Measurements from ENCODE around the gene GLRA2.

The GLRA2 gene

DNA sequence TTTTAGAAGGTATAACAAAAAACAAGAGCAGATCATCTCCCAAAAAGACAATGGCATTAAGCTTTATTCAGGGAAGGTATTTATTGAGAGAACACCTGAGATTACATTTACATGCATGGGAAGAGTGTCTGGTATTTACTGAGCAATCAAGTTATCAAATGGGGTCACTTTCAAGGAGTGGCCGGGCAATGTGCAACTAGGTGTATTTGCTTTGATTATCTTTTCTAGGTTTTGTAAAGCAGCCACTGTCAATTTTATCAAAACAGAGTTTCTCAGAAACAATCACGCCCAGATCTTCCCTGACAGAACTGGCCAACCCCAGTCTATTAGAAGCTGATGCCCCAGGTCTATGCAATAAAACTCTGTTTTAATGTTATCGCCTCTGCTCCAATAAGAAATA lies 169.5 kb downstream of the GLRA2 start:
- TF ChIP-seq, protein P1, sequence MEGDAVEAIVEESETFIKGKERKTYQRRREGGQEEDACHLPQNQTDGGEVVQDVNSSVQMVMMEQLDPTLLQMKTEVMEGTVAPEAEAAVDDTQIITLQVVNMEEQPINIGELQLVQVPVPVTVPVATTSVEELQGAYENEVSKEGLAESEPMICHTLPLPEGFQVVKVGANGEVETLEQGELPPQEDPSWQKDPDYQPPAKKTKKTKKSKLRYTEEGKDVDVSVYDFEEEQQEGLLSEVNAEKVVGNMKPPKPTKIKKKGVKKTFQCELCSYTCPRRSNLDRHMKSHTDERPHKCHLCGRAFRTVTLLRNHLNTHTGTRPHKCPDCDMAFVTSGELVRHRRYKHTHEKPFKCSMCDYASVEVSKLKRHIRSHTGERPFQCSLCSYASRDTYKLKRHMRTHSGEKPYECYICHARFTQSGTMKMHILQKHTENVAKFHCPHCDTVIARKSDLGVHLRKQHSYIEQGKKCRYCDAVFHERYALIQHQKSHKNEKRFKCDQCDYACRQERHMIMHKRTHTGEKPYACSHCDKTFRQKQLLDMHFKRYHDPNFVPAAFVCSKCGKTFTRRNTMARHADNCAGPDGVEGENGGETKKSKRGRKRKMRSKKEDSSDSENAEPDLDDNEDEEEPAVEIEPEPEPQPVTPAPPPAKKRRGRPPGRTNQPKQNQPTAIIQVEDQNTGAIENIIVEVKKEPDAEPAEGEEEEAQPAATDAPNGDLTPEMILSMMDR (conservative IDR thresholded peaks at IDR 0.05; ENCODE audit: low read depth, low read length) = no peak
- no peak overlapping the region for H2AFZ ChIP-seq (ENCODE audit: low read depth)
- no peaks in the 10 kb centered on the region for H3K4me1 ChIP-seq (ENCODE audit: low read depth, poor library complexity, severe bottlenecking)
- H4K20me1 ChIP-seq (ENCODE audit: insufficient read depth) = no peaks in the 10 kb centered on the region
- H3K27ac ChIP-seq = no peak overlapping the region
- no peak overlapping the region for H3K4me3 ChIP-seq (IDR thresholded peaks at IDR 0.05; ENCODE audit: insufficient read depth, low read depth, low read length)
- no peak overlapping the region for H3K4me2 ChIP-seq
- H3K79me2 ChIP-seq (ENCODE audit: insufficient read depth, low read depth) = no peaks in the 10 kb centered on the region
- H3K27me3 ChIP-seq (ENCODE audit: insufficient read depth, low read depth) = no peaks in the 10 kb centered on the region
- no peaks in the 10 kb centered on the region for H3K36me3 ChIP-seq (ENCODE audit: insufficient read depth)
- H3K9ac ChIP-seq = no peak overlapping the region

DNA sequence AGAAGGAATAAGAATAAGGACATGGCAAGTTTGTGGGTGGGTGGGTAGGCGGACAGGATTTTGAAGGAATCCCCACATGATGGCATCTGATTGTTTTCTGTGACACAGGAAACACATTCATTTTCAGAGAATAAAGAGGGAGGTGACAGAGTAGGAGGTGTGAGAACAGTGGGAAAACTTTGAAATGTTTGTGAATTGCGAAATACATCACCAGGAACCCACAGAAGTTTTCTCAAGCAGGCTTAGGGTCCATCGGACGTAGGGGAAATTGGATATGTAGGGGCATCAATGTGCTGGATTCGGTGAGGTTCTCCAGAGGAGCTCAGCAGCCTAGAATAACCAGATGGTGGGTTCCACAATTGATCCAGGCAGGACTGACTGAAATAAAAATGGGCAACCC lies 171.6 kb downstream of the GLRA2 start:
- TF ChIP-seq, protein P1 (conservative IDR thresholded peaks at IDR 0.05; ENCODE audit: low read depth, low read length) = no peak
- H3K4me1 ChIP-seq (ENCODE audit: low read depth, poor library complexity, severe bottlenecking) = no peaks in the 10 kb centered on the region
- H3K4me2 ChIP-seq = no peak overlapping the region
- no peaks in the 10 kb centered on the region for H4K20me1 ChIP-seq (ENCODE audit: insufficient read depth)
- H3K4me3 ChIP-seq (IDR thresholded peaks at IDR 0.05; ENCODE audit: insufficient read depth, low read depth, low read length) = no peak overlapping the region
- H3K9ac ChIP-seq = no peak overlapping the region
- no peak overlapping the region for H2AFZ ChIP-seq (ENCODE audit: low read depth)
- H3K79me2 ChIP-seq (ENCODE audit: insufficient read depth, low read depth) = no peaks in the 10 kb centered on the region
- no peak overlapping the region for H3K27ac ChIP-seq
- no peaks in the 10 kb centered on the region for H3K36me3 ChIP-seq (ENCODE audit: insufficient read depth)
- no peaks in the 10 kb centered on the region for H3K27me3 ChIP-seq (ENCODE audit: insufficient read depth, low read depth)

DNA sequence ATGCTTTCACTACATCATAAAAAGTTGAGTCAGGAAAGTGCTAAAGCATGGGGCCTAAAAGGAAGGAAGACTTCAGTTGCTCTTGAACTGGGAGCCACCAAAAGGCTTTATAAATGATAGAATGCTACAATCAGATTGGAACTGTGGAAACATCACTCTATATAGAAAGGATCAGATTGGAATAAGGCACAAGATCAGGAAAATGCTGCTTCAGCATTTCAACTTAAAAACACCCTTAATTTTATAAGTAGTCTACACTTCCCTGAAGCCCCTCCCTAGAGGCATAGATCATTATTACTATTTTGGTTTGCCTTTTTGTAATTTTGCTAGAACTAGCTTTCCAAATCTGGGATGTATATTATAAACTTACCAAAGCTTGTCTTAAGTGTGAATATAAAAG lies 172.8 kb downstream of the GLRA2 start:
- no peak overlapping the region for H3K9ac ChIP-seq
- no peaks in the 10 kb centered on the region for H3K36me3 ChIP-seq (ENCODE audit: insufficient read depth)
- no peak overlapping the region for H3K4me2 ChIP-seq
- H3K79me2 ChIP-seq (ENCODE audit: insufficient read depth, low read depth) = no peaks in the 10 kb centered on the region
- no peaks in the 10 kb centered on the region for H3K27me3 ChIP-seq (ENCODE audit: insufficient read depth, low read depth)
- no peak overlapping the region for H2AFZ ChIP-seq (ENCODE audit: low read depth)
- TF ChIP-seq, protein P1 (conservative IDR thresholded peaks at IDR 0.05; ENCODE audit: low read depth, low read length) = no peak
- no peak overlapping the region for H3K4me3 ChIP-seq (IDR thresholded peaks at IDR 0.05; ENCODE audit: insufficient read depth, low read depth, low read length)
- H3K4me1 ChIP-seq (ENCODE audit: low read depth, poor library complexity, severe bottlenecking) = no peaks in the 10 kb centered on the region
- no peak overlapping the region for H3K27ac ChIP-seq
- H4K20me1 ChIP-seq (ENCODE audit: insufficient read depth) = no peaks in the 10 kb centered on the region

DNA sequence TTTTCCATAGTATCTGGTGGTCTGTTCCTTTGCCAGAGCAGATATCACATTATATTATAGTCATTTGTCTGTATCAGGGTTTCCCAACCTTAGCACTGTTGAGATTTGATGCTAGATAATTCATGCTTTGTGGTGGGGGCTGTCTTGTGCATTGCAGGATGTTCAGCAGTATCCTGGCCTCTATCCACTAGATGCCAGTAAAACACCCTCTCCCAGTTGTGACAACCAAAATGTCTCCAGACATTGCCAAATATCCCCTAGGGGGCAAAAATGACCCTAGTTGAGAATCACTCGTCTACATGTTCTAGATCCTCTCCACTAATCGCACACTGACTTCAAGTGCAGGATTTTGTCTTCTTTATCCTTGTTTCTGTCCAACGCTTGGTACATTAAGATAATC lies 182.8 kb downstream of the GLRA2 start:
- Histone ChIP-seq H3K9ac (no peak overlapping the region), H3K27me3 (ENCODE audit: insufficient read depth, low read depth) (no peaks in the 10 kb centered on the region), H3K36me3 (ENCODE audit: insufficient read depth) (no peaks in the 10 kb centered on the region), H4K20me1 (ENCODE audit: insufficient read depth) (no peaks in the 10 kb centered on the region), H3K4me2 (no peak overlapping the region), H3K79me2 (ENCODE audit: insufficient read depth, low read depth) (no peaks in the 10 kb centered on the region), H3K4me3 (IDR thresholded peaks at IDR 0.05; ENCODE audit: insufficient read depth, low read depth, low read length) (no peak overlapping the region), H3K27ac (no peak overlapping the region), H3K4me1 (ENCODE audit: low read depth, poor library complexity, severe bottlenecking) (no peaks in the 10 kb centered on the region), H2AFZ (ENCODE audit: low read depth) (no peak overlapping the region)
- TF ChIP-seq, protein P1 (conservative IDR thresholded peaks at IDR 0.05; ENCODE audit: low read depth, low read length) = no peak

DNA sequence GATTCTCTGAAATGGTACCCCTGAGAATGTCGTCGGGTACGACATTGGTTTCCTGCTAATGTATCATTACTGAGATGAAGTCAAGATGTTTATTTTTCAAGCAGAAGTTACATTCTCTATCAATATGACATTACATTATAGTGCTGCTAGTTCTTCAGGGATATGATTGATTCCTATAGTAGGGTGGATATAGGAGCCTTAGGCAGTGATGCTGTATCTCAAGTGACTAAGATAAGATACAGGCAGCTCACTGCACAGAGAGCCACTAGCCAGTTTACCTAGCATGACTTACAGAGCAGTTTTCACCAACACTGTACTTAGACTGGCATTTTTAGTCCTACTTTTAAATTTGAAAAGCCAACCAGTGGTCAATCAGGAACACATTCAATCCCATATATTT lies 188.6 kb downstream of the GLRA2 start:
- Histone ChIP-seq H3K4me3 (IDR thresholded peaks at IDR 0.05; ENCODE audit: insufficient read depth, low read depth, low read length) (no peak overlapping the region), H3K4me1 (ENCODE audit: low read depth, poor library complexity, severe bottlenecking) (no peaks in the 10 kb centered on the region), H3K36me3 (ENCODE audit: insufficient read depth) (no peaks in the 10 kb centered on the region), H3K4me2 (no peak overlapping the region), H3K79me2 (ENCODE audit: insufficient read depth, low read depth) (no peaks in the 10 kb centered on the region), H2AFZ (ENCODE audit: low read depth) (no peak overlapping the region), H4K20me1 (ENCODE audit: insufficient read depth) (no peaks in the 10 kb centered on the region), H3K27me3 (ENCODE audit: insufficient read depth, low read depth) (no peaks in the 10 kb centered on the region), H3K9ac (no peak overlapping the region), H3K27ac (no peak overlapping the region)
- TF ChIP-seq, protein P1 (conservative IDR thresholded peaks at IDR 0.05; ENCODE audit: low read depth, low read length) = no peak
